Right lobe of liver (tissue), 4 donors: Measurements from ENCODE around the gene PRSS56.

Experiments
- CTCF ChIP-seq, 4 donors: fragments of 200-600 bp in 3 of 4; fragments of 450-650 bp in 1 of 4; IDR thresholded peaks; one replicate each; pipeline versions ENCODE4 v1.5.1 to v1.8.0; 2016 to 2022; ENCODE audit warnings: antibody characterized with exemption in 4 of 4, mild to moderate bottlenecking in 2 of 4
- POLR2A ChIP-seq: fragments of 450-650 bp; IDR thresholded peaks from one replicate; pipeline ENCODE4 v1.6.1; 2017; ENCODE audit warnings: antibody characterized with exemption, mild to moderate bottlenecking
- donor health status: DM: no; HTN: no; CAD: no.
- donor health status: DM: no; HTN: no; CAD: no.
- donor health status: DM: no; HTN: yes; CAD: no.

- TF ChIP-seq CTCF (IDR thresholded peaks at IDR 0.05) (no peak), POLR2A (no peak)
These were observed 42.3 kb upstream of the PRSS56 start for GRCh38 chr2:232477751-232478510.
